GM21390 (cell line): ENCODE measurements around the gene RNF115.
A peak's percentile ranks its signal among the peaks of the same experiment; 100 is the strongest.
"Not testable (repeated sequence)": the region's sequence is repeated elsewhere in the genome, so short reads cannot be mapped to it uniquely, and the experiment has no call there.

Source experiments
- ATAC-seq: cut with Tn5 transposase; IDR thresholded peaks from one replicate; pipeline ENCODE4 v1.9.1; 2021; ENCODE audit not compliant: unreplicated experiment

Gene RNF115

DNA sequence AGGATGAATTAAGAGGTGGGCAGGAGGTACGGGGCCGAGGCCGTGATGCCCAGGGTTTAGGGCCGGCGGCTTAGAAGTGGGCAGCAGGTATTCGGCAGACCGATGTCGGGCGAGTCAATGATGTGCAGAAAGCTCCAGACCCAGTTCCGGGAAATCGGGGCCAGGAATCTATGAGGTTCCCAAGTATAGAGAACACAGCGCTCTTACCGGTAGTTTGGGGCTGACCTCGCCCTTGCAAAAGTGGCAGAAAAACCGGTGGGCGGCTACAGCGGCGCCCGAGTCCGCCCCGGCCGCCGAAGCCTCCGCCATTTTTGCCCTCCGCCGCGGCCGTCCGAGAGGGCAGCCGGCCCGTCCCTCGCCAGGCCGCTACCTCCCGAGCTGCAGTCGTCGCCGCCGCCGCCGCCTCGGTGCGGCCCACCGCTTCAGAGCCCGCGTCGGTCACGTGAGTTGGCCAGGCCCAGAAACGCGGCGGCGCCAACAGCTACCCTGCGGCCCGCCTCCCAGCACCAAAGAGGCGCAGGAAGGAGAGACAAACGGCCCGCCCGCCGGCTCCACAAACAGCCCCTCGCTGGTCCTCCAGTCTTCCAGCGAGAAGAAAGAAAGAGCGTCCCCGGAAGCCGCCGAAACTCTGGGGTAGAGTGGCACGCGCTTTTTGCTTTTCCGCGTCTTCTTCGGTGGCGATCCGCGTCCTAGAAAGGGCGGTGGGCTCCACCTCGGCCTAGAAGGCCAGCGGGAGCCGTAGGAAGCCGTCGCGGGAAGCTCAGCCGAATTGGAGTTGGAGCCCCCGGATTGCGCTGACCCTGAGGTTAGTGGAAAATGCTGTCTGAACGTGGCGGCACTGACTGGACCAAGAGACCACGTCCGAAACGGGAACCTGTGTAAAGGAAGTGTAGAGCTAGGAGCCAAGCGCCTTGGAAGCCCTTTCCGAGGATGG, at the start of gene RNF115, which contains the start of gene POLR3C:
TSS of gene RNF115 (minus strand) at position 531 of the 934 bp plus-strand sequence. CDS start at position 309, 222 bp downstream.
TSS of gene POLR3C (plus strand) at position 636 of the 934 bp plus-strand sequence. CDS start 1,577 bp downstream, outside the sequence.
- ATAC-seq = peak; percentile 83

- ATAC-seq = no peak
Measured at GRCh38 chr1:145871994-145872924, 48.4 kb upstream of the RNF115 start.

DNA sequence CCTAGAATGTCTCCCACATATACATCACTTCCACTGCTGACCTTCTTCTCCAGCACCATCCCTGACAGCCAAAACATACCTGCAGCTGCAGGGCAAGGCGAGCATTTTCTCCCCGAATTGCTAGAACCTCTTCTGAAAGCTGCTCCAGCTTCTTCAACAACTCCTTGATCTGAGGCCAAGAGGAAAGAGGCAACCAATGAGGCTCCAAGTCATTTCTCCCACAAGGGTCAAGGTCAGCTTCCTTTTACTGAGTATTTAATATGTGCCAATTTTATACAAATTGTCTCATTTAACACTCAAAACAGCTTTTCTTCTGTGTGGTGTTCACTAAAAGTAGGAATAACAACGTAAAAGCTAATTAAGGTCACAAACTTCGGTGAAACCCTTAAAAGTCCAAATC, 44.3 kb upstream of the RNF115 start:
- ATAC-seq = no peak

DNA sequence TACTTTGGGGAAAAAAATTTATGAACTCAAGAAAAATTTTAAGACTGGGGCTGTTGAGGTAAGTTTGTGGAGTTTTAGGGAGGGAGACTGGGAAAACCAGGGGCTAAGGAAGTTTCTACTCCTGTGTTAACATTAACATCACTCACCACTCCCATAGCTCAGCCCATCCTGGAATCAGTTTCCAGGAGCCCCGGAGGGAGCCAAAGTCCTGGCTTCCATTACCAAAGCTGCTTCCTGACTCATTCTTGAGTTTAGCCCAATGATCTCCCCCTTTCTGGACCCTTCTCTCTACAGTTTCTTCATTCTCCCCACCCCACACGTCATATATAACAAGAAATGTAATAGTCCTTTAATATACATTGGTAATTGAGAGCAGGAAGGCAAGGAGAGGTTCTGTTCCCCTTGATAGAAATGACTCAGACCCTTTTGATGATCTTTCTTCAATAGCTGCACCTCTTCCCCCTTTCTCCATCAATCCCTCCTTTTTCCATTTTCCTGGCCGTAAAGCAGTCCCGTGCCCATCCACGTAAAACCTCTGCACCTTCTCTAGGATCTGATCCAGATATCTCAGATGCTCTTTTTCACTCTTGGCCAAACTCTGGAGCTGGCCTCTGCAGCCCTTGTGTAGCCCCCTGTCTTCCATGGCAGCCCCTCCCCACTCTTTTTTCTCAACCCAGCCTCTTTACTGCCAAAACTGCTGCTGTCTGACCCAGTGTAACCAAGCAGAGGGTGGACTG, 39.6 kb upstream of the RNF115 start:
- no peak for ATAC-seq

- ATAC-seq = peak; percentile 76
Measured at GRCh38 chr1:145859491-145860023, 35.7 kb upstream of the RNF115 start.

- peak; percentile 75 for ATAC-seq
Measured at GRCh38 chr1:145858901-145859490, 35.1 kb upstream of the RNF115 start, which contains the start of gene PIAS3. TSS of gene PIAS3 (minus strand) at chr1:145859081. CDS start at chr1:145858990, 91 bp downstream.

GRCh38 chr1:145858238-145858900, 34.5 kb upstream of the RNF115 start:
- ATAC-seq = no peak

DNA sequence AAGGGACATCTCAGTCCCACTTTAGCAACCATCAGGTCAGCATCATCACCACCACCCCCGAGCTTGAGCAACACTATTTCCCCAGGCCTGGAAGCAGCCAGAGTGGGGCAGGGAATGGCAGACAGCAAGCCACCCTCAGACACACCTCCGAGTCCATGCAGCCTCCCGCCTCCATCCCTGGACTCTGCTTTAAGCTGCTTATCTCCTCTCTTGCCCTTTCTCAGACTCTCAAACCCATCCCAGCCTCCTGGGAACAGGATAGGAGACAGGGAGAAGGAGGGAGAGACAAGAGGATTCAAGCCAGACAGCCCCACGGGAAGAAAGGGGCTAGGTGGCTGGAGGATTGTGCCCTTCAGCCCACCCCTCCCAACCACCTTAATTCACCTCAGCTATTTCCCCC, 33.3 kb upstream of the RNF115 start:
- no peak for ATAC-seq

DNA sequence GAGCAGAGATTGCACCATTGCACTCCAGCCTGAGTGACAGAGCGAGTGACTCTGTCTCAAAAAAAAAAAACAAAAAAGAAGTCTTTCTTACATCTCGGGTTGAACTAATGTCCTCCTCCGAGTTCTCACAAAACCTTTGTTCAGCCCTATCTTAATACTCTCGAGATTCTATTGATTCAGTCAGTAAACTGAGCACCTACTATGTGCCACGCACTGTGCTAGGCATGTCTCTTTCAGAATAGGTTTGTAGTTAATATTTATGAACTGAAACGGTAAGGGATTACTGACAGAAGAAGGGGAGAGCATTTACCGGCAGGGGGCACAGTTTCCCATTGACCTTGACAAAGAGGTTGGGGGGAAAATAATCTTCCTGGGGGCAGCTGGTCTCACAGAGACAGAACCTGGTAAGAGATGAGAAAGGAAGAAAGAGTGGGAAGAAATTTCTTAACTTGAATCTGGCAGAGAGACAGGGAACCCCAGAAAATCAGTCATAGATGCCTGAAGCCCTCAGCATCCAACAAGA, 31.6 kb upstream of the RNF115 start:
- ATAC-seq = no peak

GRCh38 chr1:145849356-145850160, 25.7 kb upstream of the RNF115 start:
- ATAC-seq = no peak

DNA sequence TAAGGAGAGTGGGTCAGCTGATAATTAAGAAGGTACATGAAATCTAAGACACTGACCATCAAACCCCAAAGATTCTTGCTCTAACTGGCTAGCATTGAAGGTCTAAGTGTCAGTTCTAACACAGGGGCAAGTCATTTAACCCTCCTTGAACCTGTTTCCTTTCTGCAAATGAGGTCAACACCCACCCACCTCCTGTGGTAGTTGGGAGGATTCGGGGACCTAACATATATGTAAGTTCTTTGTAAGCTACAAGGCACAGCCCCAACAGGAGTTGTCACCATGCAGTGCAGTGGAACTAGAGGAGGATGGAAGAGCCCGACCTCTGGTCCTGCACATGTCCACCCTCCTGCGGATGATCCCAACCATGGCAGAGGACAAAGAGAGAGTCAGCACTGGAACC, 23.9 kb upstream of the RNF115 start:
- ATAC-seq = no peak

DNA sequence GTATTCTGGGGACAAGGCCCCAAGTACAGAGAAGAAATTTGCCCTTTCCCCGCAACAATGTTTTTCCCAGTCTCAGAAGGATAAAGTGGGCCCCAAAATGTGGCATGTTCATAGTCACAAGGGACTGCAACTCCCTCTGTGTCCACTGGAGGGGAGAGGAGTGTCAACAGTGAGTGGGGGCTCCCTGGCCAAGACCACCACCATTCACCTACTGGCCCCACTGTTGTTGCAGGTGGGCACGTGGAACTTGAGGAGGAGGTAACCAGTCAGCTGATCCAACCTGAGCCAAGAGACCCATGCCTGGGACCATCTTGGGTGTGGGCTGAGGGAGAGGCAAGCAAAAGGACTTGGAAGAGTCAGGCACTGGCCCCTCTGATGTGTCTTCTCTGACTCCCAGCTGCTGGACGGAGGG, 22.3 kb upstream of the RNF115 start:
- no peak for ATAC-seq

DNA sequence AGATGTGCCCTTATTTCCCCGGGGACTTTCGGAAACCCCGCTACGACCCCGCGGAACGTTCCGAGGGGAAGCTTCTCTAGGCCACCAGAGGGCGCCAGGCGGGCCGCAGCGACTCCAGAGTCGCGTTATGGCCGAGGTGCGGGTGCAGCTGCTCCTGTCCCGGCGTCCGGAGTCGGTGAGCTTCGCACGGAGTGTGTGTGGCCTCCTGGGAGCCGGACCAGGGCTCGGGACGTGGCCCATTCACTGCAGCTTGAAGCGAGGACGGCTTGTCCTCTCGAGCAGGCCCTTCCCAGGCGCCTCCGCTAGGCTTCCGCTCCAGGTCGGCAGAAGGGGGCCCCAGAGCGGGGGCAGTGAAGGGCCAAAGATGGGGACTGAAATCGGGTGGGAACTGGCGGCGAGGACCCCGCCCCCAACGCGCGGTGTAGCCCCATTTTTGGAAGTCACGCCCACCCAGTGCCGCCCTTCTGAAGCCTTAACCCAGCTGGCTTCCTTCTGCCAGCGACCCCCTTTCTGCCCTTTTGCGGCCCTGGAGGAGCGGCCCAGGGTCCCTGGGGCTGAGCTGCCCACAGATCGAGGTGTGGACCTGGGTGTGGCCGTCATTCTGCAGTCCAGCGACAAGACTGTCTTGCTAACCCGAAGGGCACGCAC, 21.7 kb upstream of the RNF115 start, which contains the start of gene NUDT17:
TSS of gene NUDT17 (plus strand) at position 117 of the 648 bp plus-strand sequence. CDS start at position 128, 11 bp downstream.
- peak; percentile 59 for ATAC-seq

DNA sequence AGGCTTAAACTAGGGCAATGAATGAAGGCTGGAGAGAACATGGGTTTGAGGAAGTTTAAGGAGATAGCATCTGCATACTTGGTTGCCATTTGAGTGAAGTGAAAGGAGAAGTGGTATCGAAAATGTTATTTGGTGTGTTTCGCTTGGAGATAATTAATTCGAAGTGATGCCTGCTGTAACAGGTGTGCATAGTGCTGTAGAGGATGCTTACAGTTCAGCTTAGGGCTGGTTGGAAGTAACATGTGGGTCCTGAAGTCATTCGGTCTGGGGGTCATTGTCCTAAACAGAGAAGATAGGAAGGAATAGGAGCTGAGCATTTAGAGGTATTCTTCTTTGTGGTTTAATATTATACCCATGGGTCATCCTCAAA, 21.2 kb upstream of the RNF115 start:
- peak; percentile 83 for ATAC-seq

DNA sequence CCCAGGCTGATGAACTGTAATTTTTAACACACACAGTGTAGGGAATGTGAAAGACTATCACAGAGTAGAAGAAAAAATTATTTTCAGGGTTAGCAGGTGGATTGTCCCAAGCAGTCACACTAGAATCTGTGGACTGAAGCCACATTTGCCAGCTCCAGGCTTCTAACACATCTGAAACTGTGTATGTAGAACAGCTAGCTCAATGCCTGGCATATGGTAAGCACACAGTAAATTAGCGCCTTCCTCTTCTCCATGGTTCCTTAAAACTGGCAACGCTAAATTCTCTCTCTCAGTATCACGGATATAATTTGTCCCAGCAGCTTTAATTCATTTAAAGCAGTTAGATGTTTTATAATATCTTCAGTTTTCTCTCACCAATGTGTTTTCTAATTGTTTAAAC, 19.1 kb upstream of the RNF115 start:
- no peak for ATAC-seq

DNA sequence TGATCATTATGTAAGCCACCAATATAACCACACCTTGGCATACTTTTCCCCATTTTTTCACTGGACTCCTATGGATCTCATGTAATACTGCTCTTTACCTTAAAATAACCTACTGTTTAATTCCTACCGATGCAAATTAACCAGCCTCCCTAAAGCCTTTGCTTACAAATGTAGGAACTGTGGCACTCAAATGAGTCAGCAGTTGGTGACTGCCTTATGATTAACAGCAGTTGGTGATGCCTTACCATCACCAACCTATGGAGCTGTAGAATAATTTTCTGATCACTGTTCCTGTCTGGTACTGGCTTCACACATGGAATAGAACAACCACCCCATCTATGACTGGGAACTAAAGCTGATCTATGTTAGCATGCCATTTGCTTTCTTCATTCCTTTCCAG, 13.8 kb upstream of the RNF115 start:
- ATAC-seq = no peak

GRCh38 chr1:145830810-145831209, 6.9 kb upstream of the RNF115 start:
- ATAC-seq = not testable (repeated sequence)
